ENCODE results near the gene SLIT1. TPM values are rescaled to one million over a fixed set of nuclear protein-coding genes. Genes with fewer than 3 reads are reported as not detected.

The SLIT1 gene
- total and polyA plus RNA-seq, 4 experiments from 2014 or later, result 0.05 to 0.32 (median 0.28) TPM; not detected in 1

DNA sequence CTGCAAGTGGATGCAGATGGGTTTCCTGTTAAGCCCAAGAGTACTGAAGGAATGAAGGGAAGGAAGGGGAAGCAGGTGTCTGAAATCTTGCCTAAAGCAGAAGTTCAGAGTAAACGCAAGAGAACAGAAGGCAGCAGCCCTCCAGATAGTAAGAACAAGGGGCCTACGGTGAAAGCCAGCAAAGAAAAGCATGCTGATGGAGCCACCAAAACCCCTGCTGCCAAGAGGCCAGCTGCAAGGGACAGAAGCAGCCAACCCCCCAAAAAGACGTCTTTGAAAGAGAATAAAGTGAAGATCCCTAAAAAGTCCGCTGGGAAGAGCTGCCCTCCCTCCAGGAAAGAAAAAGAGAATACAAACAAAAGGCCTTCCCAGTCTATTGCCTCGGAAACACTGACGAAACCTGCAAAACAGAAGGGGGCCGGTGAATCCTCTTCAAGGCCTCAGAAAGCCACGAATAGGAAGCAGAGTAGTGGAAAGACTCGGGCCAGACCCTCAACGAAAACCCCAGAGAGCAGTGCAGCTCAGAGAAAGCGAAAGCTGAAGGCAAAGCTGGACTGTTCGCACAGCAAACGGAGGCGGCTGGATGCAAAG lies 201.1 kb downstream of the SLIT1 start:
- Histone ChIP-seq H3K27ac (ENCODE audit: low read depth, low read length) (no peak overlapping the region), H3K27me3 (ENCODE audit: insufficient read depth, low read length) (no peaks in the 10 kb centered on the region), H3K9me3 (ENCODE audit: control insufficient read depth in 1 of 2, low read length in 2 of 2) (no peaks in the 10 kb centered on the region), H3K4me1 (ENCODE audit: insufficient read depth, low read length) (no peaks in the 10 kb centered on the region), H3K4me3 (ENCODE audit: low read length in 2 of 2) (no peak overlapping the region), H3K36me3 (ENCODE audit: insufficient read depth, low read length) (peaks cover 16% of the 10 kb centered on the region)
- H3K36me3 Mint-ChIP-seq, result peaks cover 15 to 16% of the 10 kb centered on the region in 2 donors
- no peak overlapping the region for H3K4me3 Mint-ChIP-seq
- ChIA-PET POLR2A (ENCODE audit: partially characterized antibody) (interaction anchor here (0.6 kb wide), 1 partner anchor 152 kb away, joined by 3 read pairs; no protein-coding TSS in a partner anchor), CTCF (ENCODE audit: partially characterized antibody) (interaction anchor here (1.0 kb wide), 1 partner anchor 10 kb away, joined by 4 read pairs; no protein-coding TSS in a partner anchor)
- peaks cover 0 to 2% (median 0%) of the 10 kb centered on the region in 8 donors for H3K9me3 Mint-ChIP-seq
- intact Hi-C loops (cut with micrococcal nuclease), result no loop called here
- H3K27ac Mint-ChIP-seq, result no peak overlapping the region
- no peaks in the 10 kb centered on the region for H3K4me1 Mint-ChIP-seq
- no peaks in the 10 kb centered on the region for H3K27me3 Mint-ChIP-seq
- DNase-seq, result no peak

DNA sequence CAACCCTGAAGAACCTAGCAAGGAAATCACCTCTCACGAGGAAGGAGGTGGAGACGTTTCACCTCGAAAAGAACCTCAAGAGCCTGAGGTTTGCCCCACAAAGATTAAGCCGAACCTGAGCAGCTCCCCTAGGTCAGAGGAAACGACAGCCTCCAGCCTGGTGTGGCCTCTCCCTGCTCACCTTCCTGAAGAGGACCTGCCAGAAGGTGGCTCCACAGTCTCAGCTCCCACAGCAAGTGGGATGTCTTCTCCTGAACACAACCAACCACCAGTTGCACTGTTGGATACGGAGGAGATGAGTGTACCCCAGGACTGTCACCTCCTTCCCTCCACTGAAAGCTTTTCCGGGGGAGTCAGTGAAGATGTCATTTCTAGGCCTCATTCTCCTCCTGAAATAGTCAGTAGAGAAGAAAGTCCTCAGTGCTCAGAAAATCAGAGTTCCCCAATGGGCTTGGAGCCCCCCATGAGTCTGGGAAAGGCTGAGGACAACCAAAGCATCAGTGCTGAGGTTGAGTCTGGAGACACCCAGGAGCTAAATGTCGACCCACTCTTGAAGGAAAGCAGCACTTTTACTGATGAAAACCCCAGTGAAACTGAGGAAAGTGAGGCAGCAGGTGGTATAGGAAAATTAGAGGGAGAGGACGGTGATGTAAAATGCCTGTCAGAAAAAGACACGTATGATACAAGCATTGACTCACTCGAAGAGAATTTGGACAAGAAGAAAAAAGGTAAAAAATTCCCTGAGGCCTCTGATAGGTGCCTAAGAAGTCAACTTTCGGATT lies 203.4 kb downstream of the SLIT1 start:
- Mint-ChIP-seq H3K36me3 (peaks cover 15 to 22% of the 10 kb centered on the region in 2 donors), H3K27me3 (no peaks in the 10 kb centered on the region), H3K4me3 (no peak overlapping the region), H3K4me1 (no peaks in the 10 kb centered on the region), H3K27ac (no peak overlapping the region), H3K9me3 (peaks cover 0 to 2% (median 0%) of the 10 kb centered on the region in 8 donors)
- Histone ChIP-seq H3K27me3 (ENCODE audit: insufficient read depth, low read length) (no peaks in the 10 kb centered on the region), H3K27ac (ENCODE audit: low read depth, low read length) (no peak overlapping the region), H3K4me1 (ENCODE audit: insufficient read depth, low read length) (no peaks in the 10 kb centered on the region), H3K4me3 (ENCODE audit: low read length in 2 of 2) (no peak overlapping the region), H3K36me3 (ENCODE audit: insufficient read depth, low read length) (peaks cover 16% of the 10 kb centered on the region), H3K9me3 (ENCODE audit: control insufficient read depth in 1 of 2, low read length in 2 of 2) (no peaks in the 10 kb centered on the region)
- CTCF ChIA-PET (ENCODE audit: partially characterized antibody), result interaction anchor here (1.1 kb wide), 1 partner anchor 17 kb away, joined by 3 read pairs; no protein-coding TSS in a partner anchor
- no peak for DNase-seq
- intact Hi-C loops (cut with micrococcal nuclease), result no loop called here
- POLR2A ChIA-PET (ENCODE audit: partially characterized antibody), result no interaction called here

DNA sequence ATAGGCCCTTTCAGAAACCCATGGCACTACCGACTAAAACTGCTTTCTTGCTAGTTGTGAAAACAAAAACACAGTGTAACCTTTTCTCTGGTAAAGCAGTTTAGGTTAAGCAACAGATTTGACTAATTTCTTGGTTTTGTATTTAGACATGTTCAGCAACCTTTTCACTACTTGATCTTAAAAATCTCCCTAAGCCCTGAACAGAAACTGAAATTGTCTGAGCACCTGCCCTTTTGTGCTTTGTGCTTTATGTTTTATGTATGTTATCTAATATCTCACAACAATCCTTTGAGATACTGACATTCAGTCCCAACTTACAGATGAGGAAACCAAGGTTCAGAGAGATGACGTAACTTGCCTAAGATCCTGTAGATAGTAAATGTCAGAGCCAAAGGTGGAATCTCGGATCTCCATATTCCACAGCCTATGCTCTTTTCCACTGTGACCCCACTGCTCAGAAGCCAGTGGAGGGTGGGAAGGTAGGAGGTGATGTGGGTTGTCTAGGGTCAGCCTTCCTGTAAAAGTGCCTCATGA lies 207.1 kb downstream of the SLIT1 start:
- Mint-ChIP-seq H3K4me1 (no peaks in the 10 kb centered on the region), H3K27ac (peak overlapping the region in 1 of 7 donors; percentile 6), H3K9me3 (no peaks in the 10 kb centered on the region), H3K4me3 (no peak overlapping the region), H3K27me3 (no peaks in the 10 kb centered on the region), H3K36me3 (peaks cover 17 to 22% of the 10 kb centered on the region in 2 donors)
- Histone ChIP-seq H3K27me3 (ENCODE audit: insufficient read depth, low read length) (no peaks in the 10 kb centered on the region), H3K9me3 (ENCODE audit: control insufficient read depth in 1 of 2, low read length in 2 of 2) (no peaks in the 10 kb centered on the region), H3K4me1 (ENCODE audit: insufficient read depth, low read length) (no peaks in the 10 kb centered on the region), H3K27ac (ENCODE audit: low read depth, low read length) (no peak overlapping the region), H3K36me3 (ENCODE audit: insufficient read depth, low read length) (peaks cover 16% of the 10 kb centered on the region), H3K4me3 (ENCODE audit: low read length in 2 of 2) (no peak overlapping the region)
- DNase-seq, result no peak
- ChIA-PET POLR2A (ENCODE audit: partially characterized antibody) (no interaction called here), CTCF (ENCODE audit: partially characterized antibody) (interaction anchor here (1.0 kb wide), 1 partner anchor 213 kb away, joined by 3 read pairs; no protein-coding TSS in a partner anchor)
- intact Hi-C loops (cut with micrococcal nuclease), result no loop called here

DNA sequence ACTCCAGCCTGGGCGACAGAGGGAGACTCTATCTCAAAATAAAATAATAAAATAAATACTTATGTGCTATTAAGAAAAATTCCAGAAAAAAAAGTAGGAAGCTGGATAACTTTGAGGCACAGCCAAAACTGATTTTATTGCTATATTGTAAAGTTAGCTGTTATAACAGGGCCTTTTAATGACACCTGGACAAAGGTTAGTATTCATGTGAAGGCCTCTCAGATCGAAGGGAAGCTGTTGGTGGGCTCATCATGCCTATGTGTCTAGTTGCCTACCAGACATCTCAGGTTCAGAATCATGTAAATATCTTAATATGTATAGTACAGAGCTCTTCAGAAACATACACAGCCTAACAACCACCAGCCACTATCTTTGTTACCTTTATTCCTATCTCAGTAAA lies 210.6 kb downstream of the SLIT1 start:
- no peak for DNase-seq
- Histone ChIP-seq H3K9me3 (ENCODE audit: control insufficient read depth in 1 of 2, low read length in 2 of 2) (no peaks in the 10 kb centered on the region), H3K27me3 (ENCODE audit: insufficient read depth, low read length) (no peaks in the 10 kb centered on the region), H3K27ac (ENCODE audit: low read depth, low read length) (no peak overlapping the region), H3K4me1 (ENCODE audit: insufficient read depth, low read length) (no peaks in the 10 kb centered on the region), H3K4me3 (ENCODE audit: low read length in 2 of 2) (no peak overlapping the region), H3K36me3 (ENCODE audit: insufficient read depth, low read length) (no peaks in the 10 kb centered on the region)
- no peaks in the 10 kb centered on the region for H3K27me3 Mint-ChIP-seq
- CTCF ChIA-PET (ENCODE audit: partially characterized antibody), result no interaction called here
- no peaks in the 10 kb centered on the region for H3K4me1 Mint-ChIP-seq
- H3K4me3 Mint-ChIP-seq, result no peak overlapping the region
- H3K9me3 Mint-ChIP-seq, result no peaks in the 10 kb centered on the region
- H3K36me3 Mint-ChIP-seq, result peaks cover 3 to 7% of the 10 kb centered on the region in 2 donors
- no peak overlapping the region for H3K27ac Mint-ChIP-seq
- intact Hi-C loops (cut with micrococcal nuclease), result no loop called here
- POLR2A ChIA-PET (ENCODE audit: partially characterized antibody), result no interaction called here

DNA sequence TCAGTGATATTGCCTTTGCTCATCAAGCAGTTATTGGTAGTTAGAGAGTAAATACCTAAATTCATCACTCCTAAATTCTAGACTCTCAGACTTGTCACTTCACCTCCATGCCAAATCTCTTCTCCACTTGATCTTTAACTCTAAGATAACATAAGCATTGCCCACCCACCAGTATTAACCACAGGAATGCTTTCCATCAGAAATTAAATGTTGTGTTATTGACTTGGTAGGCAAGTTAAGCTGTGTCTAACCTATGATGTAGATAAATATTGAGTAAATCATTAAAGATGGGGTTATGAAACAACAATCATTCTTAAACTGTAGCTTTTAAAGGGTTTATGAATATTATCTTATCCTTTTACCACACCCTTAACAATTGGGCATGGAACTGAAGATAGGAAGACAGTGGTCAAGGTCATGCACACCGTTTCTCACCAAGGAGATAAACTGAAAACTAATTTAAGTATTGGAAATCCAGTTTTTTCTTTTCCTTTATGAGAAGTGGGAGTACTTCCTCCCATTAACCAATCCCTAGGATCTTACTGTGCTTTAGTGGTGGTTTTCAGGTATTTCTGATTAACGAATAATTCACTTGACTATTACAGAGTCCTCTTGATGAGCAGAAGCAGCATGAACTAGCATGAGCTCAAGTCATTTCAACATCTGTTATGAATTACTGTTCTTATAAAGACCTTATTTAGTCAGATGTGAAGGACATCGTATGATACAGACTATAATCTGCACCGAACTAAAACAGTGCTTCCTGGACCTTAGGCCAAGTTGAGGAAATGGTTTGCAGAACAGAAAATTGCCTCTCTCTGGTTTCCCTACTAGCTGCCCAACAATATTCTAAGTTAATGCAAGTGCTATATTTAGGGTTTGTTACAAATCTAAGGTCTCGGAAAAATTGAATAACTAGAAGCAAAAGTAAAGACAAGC lies 211.7 kb downstream of the SLIT1 start:
- intact Hi-C loops (cut with micrococcal nuclease), result no loop called here
- CTCF ChIA-PET (ENCODE audit: partially characterized antibody), result no interaction called here
- Mint-ChIP-seq H3K4me1 (peaks cover 0 to 1% (median 0%) of the 10 kb centered on the region in 4 donors), H3K36me3 (peaks cover 3% of the 10 kb centered on the region in 2 donors), H3K9me3 (no peaks in the 10 kb centered on the region), H3K27ac (no peak overlapping the region), H3K27me3 (no peaks in the 10 kb centered on the region), H3K4me3 (no peak overlapping the region)
- no peaks in the 10 kb centered on the region for H3K4me1 ChIP-seq (ENCODE audit: insufficient read depth, low read length)
- no peak overlapping the region for H3K27ac ChIP-seq (ENCODE audit: low read depth, low read length)
- POLR2A ChIA-PET (ENCODE audit: partially characterized antibody), result no interaction called here
- H3K4me3 ChIP-seq (ENCODE audit: low read length in 2 of 2), result no peak overlapping the region
- H3K9me3 ChIP-seq (ENCODE audit: control insufficient read depth in 1 of 2, low read length in 2 of 2), result no peaks in the 10 kb centered on the region
- no peaks in the 10 kb centered on the region for H3K27me3 ChIP-seq (ENCODE audit: insufficient read depth, low read length)
- no peak for DNase-seq
- H3K36me3 ChIP-seq (ENCODE audit: insufficient read depth, low read length), result no peaks in the 10 kb centered on the region

DNA sequence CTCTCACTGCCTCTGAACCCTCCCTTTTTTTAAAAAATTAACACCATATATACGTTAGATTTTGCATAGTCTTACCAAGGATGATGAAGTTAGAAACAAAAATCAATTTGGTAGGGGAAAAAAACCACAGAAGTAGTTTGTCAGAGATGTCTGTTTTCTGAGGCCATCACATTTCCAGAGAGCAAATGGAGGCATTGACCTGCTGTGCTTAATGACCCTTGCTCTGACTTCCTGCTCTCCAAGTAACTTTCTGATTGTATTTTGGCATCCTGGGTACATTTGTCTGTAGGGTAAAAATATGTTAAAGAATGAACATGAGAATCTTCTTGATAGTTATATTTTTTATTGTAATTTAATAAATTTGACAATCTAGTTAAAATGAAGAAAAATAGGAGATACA lies 213.5 kb downstream of the SLIT1 start:
- H3K36me3 ChIP-seq (ENCODE audit: insufficient read depth, low read length), result no peaks in the 10 kb centered on the region
- H3K9me3 ChIP-seq (ENCODE audit: control insufficient read depth in 1 of 2, low read length in 2 of 2), result no peaks in the 10 kb centered on the region
- H3K4me3 Mint-ChIP-seq, result no peak overlapping the region
- H3K4me3 ChIP-seq (ENCODE audit: low read length in 2 of 2), result no peak overlapping the region
- no peaks in the 10 kb centered on the region for H3K27me3 ChIP-seq (ENCODE audit: insufficient read depth, low read length)
- no peaks in the 10 kb centered on the region for H3K4me1 ChIP-seq (ENCODE audit: insufficient read depth, low read length)
- no peak overlapping the region for H3K27ac ChIP-seq (ENCODE audit: low read depth, low read length)
- H3K27ac Mint-ChIP-seq, result no peak overlapping the region
- no peak for DNase-seq
- CTCF ChIA-PET (ENCODE audit: partially characterized antibody), result no interaction called here
- peaks cover 0 to 3% (median under 1%) of the 10 kb centered on the region in 4 donors for H3K4me1 Mint-ChIP-seq
- peaks cover 1 to 3% of the 10 kb centered on the region in 2 donors for H3K36me3 Mint-ChIP-seq
- no peaks in the 10 kb centered on the region for H3K27me3 Mint-ChIP-seq
- POLR2A ChIA-PET (ENCODE audit: partially characterized antibody), result no interaction called here
- H3K9me3 Mint-ChIP-seq, result no peaks in the 10 kb centered on the region
- intact Hi-C loops (cut with micrococcal nuclease), result no loop called here

DNA sequence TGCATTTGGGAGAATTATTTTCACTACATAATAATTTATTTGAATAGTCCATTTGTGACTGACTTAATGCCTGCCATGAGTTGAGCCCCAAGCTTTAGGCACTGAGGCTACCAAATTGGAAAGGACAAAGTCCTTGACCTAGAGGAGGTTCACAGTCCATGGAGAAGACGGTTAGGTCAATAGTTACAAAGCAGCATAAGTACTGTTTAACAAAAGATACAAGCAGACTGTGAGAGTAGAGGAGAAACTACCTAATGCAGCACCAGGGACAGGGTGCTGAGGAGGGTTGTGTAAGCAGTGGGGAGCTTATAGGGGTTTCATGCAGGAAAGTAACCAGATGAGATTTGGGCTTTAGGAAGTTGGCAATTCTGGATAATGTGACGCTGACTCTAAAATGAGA lies 214.4 kb downstream of the SLIT1 start:
- Histone ChIP-seq H3K27me3 (ENCODE audit: insufficient read depth, low read length) (no peaks in the 10 kb centered on the region), H3K36me3 (ENCODE audit: insufficient read depth, low read length) (no peaks in the 10 kb centered on the region), H3K4me1 (ENCODE audit: insufficient read depth, low read length) (no peaks in the 10 kb centered on the region), H3K4me3 (ENCODE audit: low read length in 2 of 2) (no peak overlapping the region), H3K9me3 (ENCODE audit: control insufficient read depth in 1 of 2, low read length in 2 of 2) (no peaks in the 10 kb centered on the region), H3K27ac (ENCODE audit: low read depth, low read length) (no peak overlapping the region)
- POLR2A ChIA-PET (ENCODE audit: partially characterized antibody), result no interaction called here
- H3K4me1 Mint-ChIP-seq, result peaks cover 0 to 3% (median under 1%) of the 10 kb centered on the region in 4 donors
- no peaks in the 10 kb centered on the region for H3K27me3 Mint-ChIP-seq
- H3K36me3 Mint-ChIP-seq, result peaks cover 1 to 3% of the 10 kb centered on the region in 2 donors
- H3K4me3 Mint-ChIP-seq, result no peak overlapping the region
- no peak overlapping the region for H3K27ac Mint-ChIP-seq
- intact Hi-C loops (cut with micrococcal nuclease), result no loop called here
- no peak for DNase-seq
- no peaks in the 10 kb centered on the region for H3K9me3 Mint-ChIP-seq
- CTCF ChIA-PET (ENCODE audit: partially characterized antibody), result no interaction called here

Measured in CD4-positive, alpha-beta memory T cell (primary cell).